ENCODE data around the gene CPNE4. TPM values are rescaled to one million over a fixed set of nuclear protein-coding genes. Genes with fewer than 3 reads are reported as not detected.
"Not testable (repeated sequence)": the region's sequence is repeated elsewhere in the genome, so short reads cannot be mapped to it uniquely, and the experiment has no call there.

Gene CPNE4
- total RNA-seq, 1 experiment from 2014 or later, result not detected

DNA sequence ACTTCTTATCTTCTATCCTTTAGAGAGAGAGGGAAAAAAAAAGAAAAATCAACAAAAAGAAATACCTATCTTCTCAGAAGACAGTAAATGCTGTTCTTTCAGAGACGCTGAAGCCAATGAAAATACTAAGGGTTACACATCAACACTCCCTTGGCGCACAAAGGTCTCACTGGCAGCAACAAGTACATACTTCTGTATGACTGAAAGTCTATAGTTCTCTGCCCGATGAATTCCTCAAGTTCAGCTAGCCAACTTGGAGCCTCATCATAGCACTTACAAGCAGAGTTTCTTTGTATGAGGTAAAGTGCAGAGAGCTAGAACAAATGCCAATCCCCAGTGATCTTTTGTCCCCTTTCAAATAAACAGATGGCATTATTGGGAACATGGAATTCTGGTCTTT is 62.7 kb downstream of the CPNE4 start:
- no peaks in the 10 kb centered on the region for H3K27me3 ChIP-seq (ENCODE audit: low read length)
- no peak overlapping the region for H3K9ac ChIP-seq (ENCODE audit: low read length)
- POLR2A ChIA-PET (ENCODE audit: unreplicated experiment), result no interaction called here
- intact Hi-C loops (cut with micrococcal nuclease), result no loop called here
- ATAC-seq (no peak), DNase-seq (no peak)
- no peaks in the 10 kb centered on the region for H3K79me2 ChIP-seq (ENCODE audit: low read length)
- H3K4me1 ChIP-seq (ENCODE audit: insufficient read depth, low read length), result no peaks in the 10 kb centered on the region
- CTCF ChIA-PET, result no interaction called here
- TF ChIP-seq EZH2 (IDR thresholded peaks at IDR 0.05; ENCODE audit: low read length, unreplicated experiment), result no peak
- TF ChIP-seq CTCF (conservative IDR thresholded peaks at IDR 0.05; ENCODE audit: low read depth, low read length), result no peak
- no peak for TF ChIP-seq EZH2phosphoT487 (IDR thresholded peaks at IDR 0.05; ENCODE audit: borderline replicate concordance, low read length)
- H3K9me3 ChIP-seq (ENCODE audit: low read length), result no peaks in the 10 kb centered on the region
- H2AFZ ChIP-seq (ENCODE audit: low read length), result no peak overlapping the region
- H3F3A ChIP-seq (ENCODE audit: low read length, unreplicated experiment), result no peaks in the 10 kb centered on the region
- no peak overlapping the region for H3K4me3 ChIP-seq (ENCODE audit: low read length)
- no peaks in the 10 kb centered on the region for H3K9me2 ChIP-seq (replicated peaks; ENCODE audit: low read length)
- no peak overlapping the region for H3K4me2 ChIP-seq (ENCODE audit: low read length)
- H3K36me3 ChIP-seq (ENCODE audit: low read depth, low read length), result no peaks in the 10 kb centered on the region
- H4K20me1 ChIP-seq (ENCODE audit: low read length), result no peaks in the 10 kb centered on the region
- H3K27ac ChIP-seq (ENCODE audit: low read length), result no peak overlapping the region
- BruUV-seq (replicated peaks), result no TSS peak

DNA sequence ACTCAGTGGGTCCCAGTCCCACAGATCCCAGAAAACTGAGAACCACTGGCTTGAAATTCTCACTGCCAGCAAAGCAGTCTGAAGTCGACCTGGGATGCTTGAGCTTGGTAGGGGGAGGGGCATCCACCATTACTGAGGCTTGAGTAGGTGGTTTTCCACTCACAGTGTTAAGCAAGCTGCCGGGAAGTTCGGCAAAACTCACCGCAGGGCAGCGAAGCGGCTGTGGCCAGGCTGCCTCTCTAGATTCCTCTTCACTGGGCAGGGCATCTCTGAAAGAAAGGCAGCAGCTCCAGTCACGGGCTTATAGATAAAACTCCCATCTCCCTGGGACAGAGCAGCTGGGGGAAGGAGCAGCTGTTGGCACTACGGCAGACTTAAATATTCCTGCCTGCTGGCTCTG is 71.4 kb downstream of the CPNE4 start:
- H2AFZ ChIP-seq (ENCODE audit: low read length); intact Hi-C loops (cut with micrococcal nuclease); H3K27ac ChIP-seq (ENCODE audit: low read length); H3K79me2 ChIP-seq (ENCODE audit: low read length); H3K36me3 ChIP-seq (ENCODE audit: low read depth, low read length); H3K9me3 ChIP-seq (ENCODE audit: low read length); DNase-seq; CTCF ChIA-PET; H3F3A ChIP-seq (ENCODE audit: low read length, unreplicated experiment); H3K9me2 ChIP-seq (replicated peaks; ENCODE audit: low read length); H3K4me2 ChIP-seq (ENCODE audit: low read length); H3K27me3 ChIP-seq (ENCODE audit: low read length); H4K20me1 ChIP-seq (ENCODE audit: low read length); ATAC-seq; H3K9ac ChIP-seq (ENCODE audit: low read length); POLR2A ChIA-PET (ENCODE audit: unreplicated experiment); BruUV-seq (replicated peaks); H3K4me3 ChIP-seq (ENCODE audit: low read length): not testable (repeated sequence)
- peaks cover 11% of the 10 kb centered on the region for H3K4me1 ChIP-seq (ENCODE audit: insufficient read depth, low read length)

DNA sequence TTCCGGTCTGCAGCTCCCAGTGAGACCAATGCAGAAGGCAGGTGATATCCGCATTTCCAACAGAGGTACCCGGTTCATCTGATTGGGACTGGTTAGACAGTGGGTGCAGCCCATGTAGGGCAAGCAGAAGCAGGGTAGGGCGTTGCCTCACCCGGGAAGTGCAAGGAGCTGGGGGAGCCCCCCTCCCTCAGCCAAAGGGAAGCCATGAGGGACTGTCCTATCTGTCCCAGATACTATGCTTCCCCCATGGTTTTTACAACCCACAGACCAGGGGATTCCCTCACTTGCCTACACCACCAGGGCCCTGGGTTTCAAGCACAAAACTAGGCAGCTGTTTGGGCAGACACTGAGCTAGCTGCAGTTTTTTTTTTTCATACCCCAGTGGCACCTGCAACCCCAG is 71.8 kb downstream of the CPNE4 start:
- no peak overlapping the region for H3K4me2 ChIP-seq (ENCODE audit: low read length)
- no peaks in the 10 kb centered on the region for H3K36me3 ChIP-seq (ENCODE audit: low read depth, low read length)
- H3K9me2 ChIP-seq (replicated peaks; ENCODE audit: low read length), result no peaks in the 10 kb centered on the region
- peaks cover 11% of the 10 kb centered on the region for H3K4me1 ChIP-seq (ENCODE audit: insufficient read depth, low read length)
- no peaks in the 10 kb centered on the region for H4K20me1 ChIP-seq (ENCODE audit: low read length)
- ATAC-seq (no peak), DNase-seq (no peak)
- no peaks in the 10 kb centered on the region for H3F3A ChIP-seq (ENCODE audit: low read length, unreplicated experiment)
- intact Hi-C loops (cut with micrococcal nuclease), result no loop called here
- H3K9me3 ChIP-seq (ENCODE audit: low read length), result no peaks in the 10 kb centered on the region
- TF ChIP-seq CTCF (conservative IDR thresholded peaks at IDR 0.05; ENCODE audit: low read depth, low read length) (no peak), EZH2phosphoT487 (IDR thresholded peaks at IDR 0.05; ENCODE audit: borderline replicate concordance, low read length) (no peak), EZH2 (IDR thresholded peaks at IDR 0.05; ENCODE audit: low read length, unreplicated experiment) (no peak)
- no TSS peak for BruUV-seq (replicated peaks)
- H2AFZ ChIP-seq (ENCODE audit: low read length), result no peak overlapping the region
- ChIA-PET CTCF (no interaction called here), POLR2A (ENCODE audit: unreplicated experiment) (no interaction called here)
- no peak overlapping the region for H3K4me3 ChIP-seq (ENCODE audit: low read length)
- H3K9ac ChIP-seq (ENCODE audit: low read length), result no peak overlapping the region
- H3K27me3 ChIP-seq (ENCODE audit: low read length), result no peaks in the 10 kb centered on the region
- H3K79me2 ChIP-seq (ENCODE audit: low read length), result no peaks in the 10 kb centered on the region
- no peak overlapping the region for H3K27ac ChIP-seq (ENCODE audit: low read length)
